ENCODE results near the gene ZFYVE28. TPM values are rescaled to one million over a fixed set of nuclear protein-coding genes. Genes with fewer than 3 reads are reported as not detected.

ZFYVE28 gene
- total RNA-seq, 2 experiments from 2014 or later, result 14.8 to 17.2 TPM

DNA sequence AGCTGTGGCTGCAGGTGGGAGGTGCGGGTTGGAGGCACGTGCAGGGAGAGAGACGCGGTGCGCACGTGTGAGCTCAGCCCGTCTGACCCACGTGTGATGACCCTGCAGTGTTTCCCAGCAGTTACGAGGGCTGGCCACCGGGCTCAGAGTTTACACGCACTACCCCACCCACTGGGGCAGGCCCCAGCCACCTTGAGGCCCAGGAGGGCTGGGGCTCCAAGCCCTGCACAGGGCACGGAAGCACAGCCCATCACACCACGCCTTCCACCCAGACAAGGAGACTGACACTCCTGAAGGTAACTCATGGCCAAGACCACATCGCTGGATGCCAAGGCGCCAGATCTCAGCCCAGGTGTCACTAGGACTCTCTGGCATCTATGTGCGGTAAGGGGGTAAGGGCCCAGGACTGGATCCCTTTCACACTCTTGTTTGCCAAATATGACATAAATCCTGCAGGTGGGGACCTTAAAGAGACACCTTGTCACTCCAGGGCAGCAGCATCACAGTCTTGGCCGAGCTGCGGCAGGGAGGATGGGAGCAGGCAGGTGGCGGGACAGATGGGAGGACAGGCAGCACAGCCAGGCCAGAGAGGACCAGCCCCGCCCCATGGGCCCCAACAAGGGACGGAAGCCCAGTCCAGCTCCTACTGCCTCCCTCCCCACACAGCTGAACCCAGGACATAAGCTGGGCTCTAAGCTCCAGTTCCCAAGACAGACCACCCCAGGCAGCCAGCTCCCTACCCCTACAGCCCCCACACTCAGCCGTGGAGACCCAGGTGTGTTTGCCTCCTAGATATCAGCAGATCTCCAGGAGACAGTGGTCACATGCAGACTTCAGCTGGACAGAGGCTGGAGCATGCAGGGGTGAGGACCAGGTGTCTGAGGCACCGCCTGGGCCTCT is 56.8 kb downstream of the ZFYVE28 start:
- H3K4me1 Mint-ChIP-seq, result peaks cover 6% of the 10 kb centered on the region
- POLR2A ChIA-PET, result no interaction called here
- H3K9me3 Mint-ChIP-seq, result no peaks in the 10 kb centered on the region
- H3K4me3 Mint-ChIP-seq, result no peak overlapping the region
- H3K27ac Mint-ChIP-seq, result peak overlapping the region; percentile 9
- no peaks in the 10 kb centered on the region for H3K27me3 Mint-ChIP-seq
- no peaks in the 10 kb centered on the region for H3K36me3 Mint-ChIP-seq (ENCODE audit: low read depth)
- no peak for DNase-seq
- CTCF ChIA-PET, result no interaction called here

DNA sequence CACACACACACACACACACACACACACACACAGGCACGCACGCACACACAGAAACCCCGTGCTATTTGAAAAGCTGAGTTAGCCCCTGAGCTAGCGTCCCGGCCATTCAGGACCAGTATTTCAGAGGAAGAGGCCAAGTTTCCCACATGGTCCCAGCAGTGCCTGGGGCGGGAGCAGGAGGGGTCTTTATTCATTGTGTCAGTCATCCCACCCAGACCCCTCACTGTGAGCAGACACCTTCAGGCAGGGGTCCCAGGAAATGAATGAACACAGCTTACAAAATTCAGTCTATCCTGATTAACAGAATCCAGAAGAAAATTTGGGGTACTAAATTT is 58.1 kb downstream of the ZFYVE28 start:
- ChIA-PET POLR2A (no interaction called here), CTCF (no interaction called here)
- Mint-ChIP-seq H3K4me1 (peaks cover 6% of the 10 kb centered on the region), H3K9me3 (no peaks in the 10 kb centered on the region), H3K4me3 (no peak overlapping the region), H3K27ac (peak overlapping the region; percentile 9), H3K27me3 (no peaks in the 10 kb centered on the region), H3K36me3 (ENCODE audit: low read depth) (no peaks in the 10 kb centered on the region)
- no peak for DNase-seq

GRCh38 chr4:2359591-2360395 is 58.7 kb downstream of the ZFYVE28 start:
- Mint-ChIP-seq H3K27me3 (no peaks in the 10 kb centered on the region), H3K9me3 (no peaks in the 10 kb centered on the region), H3K27ac (no peak overlapping the region), H3K4me1 (peaks cover 7% of the 10 kb centered on the region), H3K36me3 (ENCODE audit: low read depth) (no peaks in the 10 kb centered on the region), H3K4me3 (no peak overlapping the region)
- CTCF ChIA-PET, result no interaction called here
- DNase-seq, result no peak
- POLR2A ChIA-PET, result no interaction called here

GRCh38 chr4:2357821-2358745 is 60.4 kb downstream of the ZFYVE28 start:
- CTCF ChIA-PET, result interaction anchor here (0.6 to 2.1 kb wide), 5 partner anchors 9 to 138 kb away, joined by 3 to 6 read pairs (median 3); no protein-coding TSS in a partner anchor
- POLR2A ChIA-PET, result no interaction called here

GRCh38 chr4:2356123-2357069 is 62.0 kb downstream of the ZFYVE28 start:
- no peak overlapping the region for H3K27ac Mint-ChIP-seq
- no peak overlapping the region for H3K4me3 Mint-ChIP-seq
- H3K4me1 Mint-ChIP-seq, result peaks cover 6% of the 10 kb centered on the region
- no peaks in the 10 kb centered on the region for H3K27me3 Mint-ChIP-seq
- no peaks in the 10 kb centered on the region for H3K9me3 Mint-ChIP-seq
- POLR2A ChIA-PET, result no interaction called here
- H3K36me3 Mint-ChIP-seq (ENCODE audit: low read depth), result no peaks in the 10 kb centered on the region
- no peak for DNase-seq
- CTCF ChIA-PET, result interaction anchor here (1.3 to 2.1 kb wide), 2 partner anchors 57 to 136 kb away, joined by 3 to 6 read pairs; no protein-coding TSS in a partner anchor

More at GRCh38 chr4:2357821-2358745, 60.4 kb downstream of the ZFYVE28 start:
- Mint-ChIP-seq H3K27ac (no peak overlapping the region), H3K27me3 (no peaks in the 10 kb centered on the region), H3K4me3 (no peak overlapping the region), H3K36me3 (ENCODE audit: low read depth) (no peaks in the 10 kb centered on the region), H3K9me3 (no peaks in the 10 kb centered on the region), H3K4me1 (peaks cover 6% of the 10 kb centered on the region)
- DNase-seq, result no peak

- Mint-ChIP-seq H3K4me1 (peaks cover 6% of the 10 kb centered on the region), H3K36me3 (ENCODE audit: low read depth) (no peaks in the 10 kb centered on the region), H3K27ac (no peak overlapping the region), H3K9me3 (no peaks in the 10 kb centered on the region), H3K27me3 (no peaks in the 10 kb centered on the region), H3K4me3 (no peak overlapping the region)
- DNase-seq, result no peak
- POLR2A ChIA-PET, result no interaction called here
- CTCF ChIA-PET, result interaction anchor here (1.2 kb wide), 1 partner anchor 117 kb away, joined by 5 read pairs; no protein-coding TSS in a partner anchor
Observed at GRCh38 chr4:2354760-2355159, 63.7 kb downstream of the ZFYVE28 start.

DNA sequence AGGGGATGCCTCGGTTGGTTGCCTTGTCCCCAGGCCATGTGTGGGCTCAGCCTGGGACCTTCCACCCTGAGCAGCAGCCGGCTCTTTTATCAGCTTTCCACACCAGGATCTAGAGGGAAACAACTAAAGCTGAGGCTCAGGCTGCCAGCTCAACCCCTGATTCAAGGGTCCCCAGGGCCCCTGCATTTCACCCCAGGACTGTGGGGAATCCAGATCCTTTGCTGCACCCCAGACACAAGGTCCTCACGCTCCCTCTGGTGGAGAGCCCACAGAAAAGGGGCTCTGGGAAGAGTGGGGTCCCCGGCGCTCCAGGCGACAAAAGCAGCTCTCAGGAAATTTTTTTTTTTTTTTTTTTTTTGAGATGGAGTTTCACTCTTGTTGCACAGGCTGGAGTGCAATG is 64.3 kb downstream of the ZFYVE28 start:
- no peaks in the 10 kb centered on the region for H3K9me3 Mint-ChIP-seq
- H3K36me3 Mint-ChIP-seq (ENCODE audit: low read depth), result no peaks in the 10 kb centered on the region
- ChIA-PET CTCF (interaction anchor here (0.7 to 1.2 kb wide), 2 partner anchors 50 to 117 kb away, joined by 3 to 5 read pairs; no protein-coding TSS in a partner anchor), POLR2A (no interaction called here)
- peak; percentile 26 for DNase-seq
- no peaks in the 10 kb centered on the region for H3K27me3 Mint-ChIP-seq
- H3K4me3 Mint-ChIP-seq, result no peak overlapping the region
- peaks cover 6% of the 10 kb centered on the region for H3K4me1 Mint-ChIP-seq
- H3K27ac Mint-ChIP-seq, result no peak overlapping the region

- Mint-ChIP-seq H3K27me3 (no peaks in the 10 kb centered on the region), H3K4me1 (peaks cover 6% of the 10 kb centered on the region), H3K9me3 (no peaks in the 10 kb centered on the region), H3K4me3 (no peak overlapping the region), H3K36me3 (ENCODE audit: low read depth) (no peaks in the 10 kb centered on the region), H3K27ac (no peak overlapping the region)
- ChIA-PET POLR2A (interaction anchor here (0.6 kb wide), 1 partner anchor 59 kb away, joined by 3 read pairs; no protein-coding TSS in a partner anchor), CTCF (interaction anchor here (0.7 to 1.2 kb wide), 2 partner anchors 49 to 116 kb away, joined by 3 to 5 read pairs; no protein-coding TSS in a partner anchor)
- DNase-seq, result no peak
Observed at GRCh38 chr4:2353222-2354107, 65.0 kb downstream of the ZFYVE28 start.

GRCh38 chr4:2352729-2353221 is 65.7 kb downstream of the ZFYVE28 start:
- H3K4me1 Mint-ChIP-seq, result peaks cover 6% of the 10 kb centered on the region
- H3K9me3 Mint-ChIP-seq, result no peaks in the 10 kb centered on the region
- H3K4me3 Mint-ChIP-seq, result no peak overlapping the region
- no peak overlapping the region for H3K27ac Mint-ChIP-seq
- no peaks in the 10 kb centered on the region for H3K36me3 Mint-ChIP-seq (ENCODE audit: low read depth)
- H3K27me3 Mint-ChIP-seq, result no peaks in the 10 kb centered on the region
- no peak for DNase-seq
- CTCF ChIA-PET, result no interaction called here
- POLR2A ChIA-PET, result interaction anchor here (0.6 kb wide), 1 partner anchor 60 kb away, joined by 3 read pairs; no protein-coding TSS in a partner anchor

DNA sequence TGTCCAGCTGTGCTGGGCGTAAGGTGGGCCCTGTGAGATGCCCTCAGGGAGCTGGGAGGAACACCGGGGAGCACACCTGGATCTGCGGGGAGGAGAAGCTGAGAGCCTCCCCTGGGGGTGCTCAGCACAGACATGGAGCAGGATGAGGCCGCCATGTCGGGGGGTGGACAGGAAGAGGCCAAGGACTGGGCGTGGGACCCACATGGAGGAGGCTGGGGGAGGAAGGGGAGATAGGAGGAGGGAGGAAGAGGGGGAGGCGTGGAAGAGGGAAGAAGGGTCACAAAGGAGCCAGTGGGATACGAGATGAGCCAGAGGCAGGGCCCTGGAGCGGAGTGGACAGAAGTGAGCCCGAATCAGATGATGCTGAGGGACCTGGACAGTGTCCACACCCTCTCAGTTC is 66.3 kb downstream of the ZFYVE28 start:
- peaks cover 8% of the 10 kb centered on the region for H3K4me1 Mint-ChIP-seq
- CTCF ChIA-PET, result no interaction called here
- H3K4me3 Mint-ChIP-seq, result no peak overlapping the region
- H3K27ac Mint-ChIP-seq, result no peak overlapping the region
- DNase-seq, result no peak
- H3K9me3 Mint-ChIP-seq, result peaks cover 1% of the 10 kb centered on the region
- H3K36me3 Mint-ChIP-seq (ENCODE audit: low read depth), result no peaks in the 10 kb centered on the region
- POLR2A ChIA-PET, result no interaction called here
- H3K27me3 Mint-ChIP-seq, result no peaks in the 10 kb centered on the region

GRCh38 chr4:2350982-2351381 is 67.5 kb downstream of the ZFYVE28 start:
- Mint-ChIP-seq H3K27ac (no peak overlapping the region), H3K36me3 (ENCODE audit: low read depth) (no peaks in the 10 kb centered on the region), H3K27me3 (no peaks in the 10 kb centered on the region), H3K9me3 (peaks cover 2% of the 10 kb centered on the region), H3K4me3 (no peak overlapping the region), H3K4me1 (peaks cover 9% of the 10 kb centered on the region)
- POLR2A ChIA-PET, result interaction anchor here (0.6 kb wide), 1 partner anchor 12 kb away, joined by 6 read pairs; no protein-coding TSS in a partner anchor
- CTCF ChIA-PET, result interaction anchor here (1.0 kb wide), 1 partner anchor 10 kb away, joined by 3 read pairs; no protein-coding TSS in a partner anchor
- DNase-seq, result no peak

Data from activated CD4-positive, alpha-beta T cell treated with anti-CD3 and anti-CD28 coated beads, Interleukin-2, amount 10 ng/mL, durations not matched to agents 7 days and 5 days (primary cell).